ENCODE measurements around the gene MEPCE. TPM values are rescaled to one million over a fixed set of nuclear protein-coding genes. Genes with fewer than 3 reads are reported as not detected.

The MEPCE gene
- total and polyA plus RNA-seq, 9 of the 15 experiments (the other 6 are each of a cell fraction or from before 2014, with no cell fraction given), result 10.9 to 76.3 (median 44.1) TPM

DNA sequence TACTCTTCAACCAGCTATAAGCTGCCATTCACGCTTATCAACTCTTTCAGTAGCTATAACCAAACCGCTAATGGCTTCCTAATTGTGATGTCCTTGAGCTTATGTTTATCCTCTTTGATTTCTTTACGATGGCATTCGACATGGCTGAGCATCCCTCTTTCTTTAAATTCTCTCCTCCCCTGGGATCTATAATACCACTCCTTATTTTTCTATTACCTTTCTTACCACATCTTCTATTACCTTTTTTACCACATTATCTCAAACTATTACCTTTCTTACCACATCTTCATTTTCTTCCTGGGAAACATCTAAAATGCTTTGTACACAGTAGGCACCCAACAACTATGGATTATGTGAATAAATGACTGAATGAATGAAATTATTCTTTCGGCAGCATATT is 14.2 kb upstream of the MEPCE start (continued):
- no peak for TF ChIP-seq KAT7 (CRISPR knock-in tag; IDR thresholded peaks at IDR 0.05; ENCODE audit: borderline replicate concordance)
- no peak for TF ChIP-seq CBX8 (IDR thresholded peaks at IDR 0.05; ENCODE audit: borderline replicate concordance, extremely low read depth, low read depth, low read length, poor library complexity, severe bottlenecking)
- TF ChIP-seq SMARCB1 (IDR thresholded peaks at IDR 0.05; ENCODE audit: insufficient read length, low read depth), result no peak
- no peak for TF ChIP-seq FOS (IDR thresholded peaks at IDR 0.05; ENCODE audit: extremely low read depth, insufficient read length)
- TF ChIP-seq, protein P1, sequence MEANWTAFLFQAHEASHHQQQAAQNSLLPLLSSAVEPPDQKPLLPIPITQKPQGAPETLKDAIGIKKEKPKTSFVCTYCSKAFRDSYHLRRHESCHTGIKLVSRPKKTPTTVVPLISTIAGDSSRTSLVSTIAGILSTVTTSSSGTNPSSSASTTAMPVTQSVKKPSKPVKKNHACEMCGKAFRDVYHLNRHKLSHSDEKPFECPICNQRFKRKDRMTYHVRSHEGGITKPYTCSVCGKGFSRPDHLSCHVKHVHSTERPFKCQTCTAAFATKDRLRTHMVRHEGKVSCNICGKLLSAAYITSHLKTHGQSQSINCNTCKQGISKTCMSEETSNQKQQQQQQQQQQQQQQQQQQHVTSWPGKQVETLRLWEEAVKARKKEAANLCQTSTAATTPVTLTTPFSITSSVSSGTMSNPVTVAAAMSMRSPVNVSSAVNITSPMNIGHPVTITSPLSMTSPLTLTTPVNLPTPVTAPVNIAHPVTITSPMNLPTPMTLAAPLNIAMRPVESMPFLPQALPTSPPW (CRISPR knock-in tag; IDR thresholded peaks at IDR 0.05), result no peak
- TF ChIP-seq ZEB2 (IDR thresholded peaks at IDR 0.05), result no peak
- TF ChIP-seq MCM7 (IDR thresholded peaks at IDR 0.05), result no peak
- TF ChIP-seq KLF13 (tag; IDR thresholded peaks at IDR 0.05; ENCODE audit: borderline replicate concordance, low read depth), result no peak
- no peak for TF ChIP-seq ZNF253 (CRISPR knock-in tag; conservative IDR thresholded peaks at IDR 0.05)
- no peak for TF ChIP-seq NELFE (IDR thresholded peaks at IDR 0.05; ENCODE audit: insufficient read depth, insufficient read length)
- no peak for TF ChIP-seq TAF15 (IDR thresholded peaks at IDR 0.05; ENCODE audit: low read depth, low read length)
